Central memory CD8-positive, alpha-beta T cell (primary cell): ENCODE results near the gene ACOXL.

Experiments
- ATAC-seq: fragments of 150-1000 bp; cut with Tn5 transposase; replicated peaks from 2 replicates; pipeline ENCODE4 v1.10.0; 2022; ENCODE audit warnings: mild to moderate bottlenecking, moderate FRiP score, moderate number of reproducible peaks; ENCODE audit not compliant: poor library complexity, severe bottlenecking; ENCODE audit errors: extremely low read depth
- DNase-seq, 2 donors: peaks; one replicate each; pipeline ENCODE4 v3.0.0; 2021; ENCODE audit warnings: low spot score in 2 of 2
- H3K27ac Mint-ChIP-seq: one replicate; pipeline ENCODE4 v1.8.0; 2022; ENCODE audit warnings: low read depth, mild to moderate bottlenecking, moderate library complexity, mixed read lengths
- H3K27me3 Mint-ChIP-seq: one replicate; pipeline ENCODE4 v1.8.0; 2022; ENCODE audit warnings: mixed read lengths
- H3K36me3 Mint-ChIP-seq: one replicate; pipeline ENCODE4 v1.8.0; 2022; ENCODE audit warnings: mild to moderate bottlenecking, moderate library complexity, mixed read lengths; ENCODE audit not compliant: insufficient read depth
- H3K4me1 Mint-ChIP-seq: one replicate; pipeline ENCODE4 v1.8.0; 2022; ENCODE audit warnings: mixed read lengths
- H3K4me3 Mint-ChIP-seq: one replicate; pipeline ENCODE4 v1.8.0; 2022; ENCODE audit warnings: mild to moderate bottlenecking, moderate library complexity, mixed read lengths
- H3K9me3 Mint-ChIP-seq: one replicate; pipeline ENCODE4 v1.8.0; 2022; ENCODE audit warnings: mixed read lengths

ACOXL gene

DNA sequence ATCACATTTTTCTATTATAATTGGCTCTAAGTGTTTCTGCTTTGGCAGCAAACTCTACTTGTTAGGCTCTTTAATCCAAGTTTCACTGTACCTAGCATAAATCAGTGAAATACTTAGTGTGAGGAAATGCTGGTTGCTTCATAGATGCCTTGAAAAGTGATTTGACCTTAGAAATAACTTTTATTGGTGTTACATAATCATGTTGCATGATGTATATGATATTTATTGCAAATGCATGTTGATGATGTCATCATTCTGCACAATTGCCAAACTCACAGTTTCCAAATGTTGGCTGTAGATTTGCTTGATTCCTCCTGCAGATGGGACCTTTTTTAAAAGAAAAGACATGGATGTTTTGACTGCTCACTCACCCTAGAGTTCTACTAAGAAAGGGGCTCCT, 250.8 kb downstream of the ACOXL start:
- no peak overlapping the region for H3K4me3 Mint-ChIP-seq
- ATAC-seq: no peak
- H3K4me1 Mint-ChIP-seq: no peaks in the 10 kb centered on the region
- DNase-seq: no peak
- no peak overlapping the region for H3K27ac Mint-ChIP-seq
- H3K36me3 Mint-ChIP-seq: no peaks in the 10 kb centered on the region
- no peaks in the 10 kb centered on the region for H3K9me3 Mint-ChIP-seq
- H3K27me3 Mint-ChIP-seq: peaks cover 9% of the 10 kb centered on the region

DNA sequence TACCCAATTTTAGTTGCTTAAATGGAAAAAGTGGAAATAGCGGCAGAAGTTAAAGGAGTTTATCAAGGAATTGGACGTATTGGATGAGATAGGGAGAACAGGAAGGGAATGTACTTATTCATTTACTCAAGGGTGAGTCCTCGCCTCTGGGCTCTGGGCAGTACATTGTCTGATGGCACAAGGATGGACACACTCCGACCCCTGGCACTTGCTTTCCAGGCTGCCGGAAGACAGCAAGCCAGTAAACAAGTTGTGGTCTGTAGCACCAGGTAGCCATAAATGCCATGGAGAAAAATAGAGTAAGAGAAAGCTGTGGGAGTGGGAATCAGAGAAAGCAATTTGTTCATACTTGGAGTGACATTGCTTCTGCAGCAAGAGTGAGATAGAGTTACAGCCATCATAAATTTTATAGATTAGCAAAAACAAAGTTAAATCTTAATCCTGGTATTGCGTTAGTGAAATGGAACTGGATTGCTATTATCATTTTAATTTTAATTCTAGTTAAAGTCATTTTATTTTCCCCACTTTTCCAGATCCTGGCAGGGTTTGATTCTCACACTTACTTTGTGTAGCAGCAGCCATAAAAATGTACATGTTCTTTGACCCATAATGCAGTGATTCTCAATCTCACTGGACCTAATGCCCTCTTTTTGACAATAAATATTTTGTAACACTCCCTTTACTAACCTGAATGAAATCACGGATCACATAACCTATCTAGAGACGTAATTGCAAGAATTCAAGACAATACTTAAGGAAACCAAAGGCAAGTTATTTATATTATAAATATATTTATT, 252.5 kb downstream of the ACOXL start:
- Mint-ChIP-seq H3K36me3 (no peaks in the 10 kb centered on the region), H3K4me1 (no peaks in the 10 kb centered on the region), H3K27ac (no peak overlapping the region), H3K4me3 (no peak overlapping the region), H3K9me3 (no peaks in the 10 kb centered on the region), H3K27me3 (peaks cover 9% of the 10 kb centered on the region)
- DNase-seq (no peak), ATAC-seq (no peak)

DNA sequence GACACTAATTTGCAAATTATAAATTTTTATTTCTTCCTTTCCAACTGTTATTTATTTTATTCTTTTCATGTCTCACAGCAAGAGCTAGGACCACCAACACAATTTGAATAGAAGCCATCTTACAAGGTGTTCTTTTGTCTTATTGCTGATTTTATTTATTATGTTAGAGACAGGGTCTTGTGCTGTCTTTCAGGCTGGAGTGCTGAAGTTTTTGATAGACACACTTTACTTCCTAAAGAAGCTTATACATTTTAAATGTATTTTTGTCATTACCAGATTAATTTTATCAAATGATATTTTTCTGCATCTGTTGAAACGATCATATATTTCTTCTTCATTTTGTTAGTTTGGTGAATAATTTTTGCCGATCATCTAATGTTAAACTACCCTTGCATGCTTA, 258.1 kb downstream of the ACOXL start:
- ATAC-seq (no peak), DNase-seq (no peak)
- Mint-ChIP-seq H3K27ac (no peak overlapping the region), H3K4me3 (no peak overlapping the region), H3K4me1 (peaks cover 21% of the 10 kb centered on the region), H3K9me3 (no peaks in the 10 kb centered on the region), H3K36me3 (no peaks in the 10 kb centered on the region), H3K27me3 (no peaks in the 10 kb centered on the region)

DNA sequence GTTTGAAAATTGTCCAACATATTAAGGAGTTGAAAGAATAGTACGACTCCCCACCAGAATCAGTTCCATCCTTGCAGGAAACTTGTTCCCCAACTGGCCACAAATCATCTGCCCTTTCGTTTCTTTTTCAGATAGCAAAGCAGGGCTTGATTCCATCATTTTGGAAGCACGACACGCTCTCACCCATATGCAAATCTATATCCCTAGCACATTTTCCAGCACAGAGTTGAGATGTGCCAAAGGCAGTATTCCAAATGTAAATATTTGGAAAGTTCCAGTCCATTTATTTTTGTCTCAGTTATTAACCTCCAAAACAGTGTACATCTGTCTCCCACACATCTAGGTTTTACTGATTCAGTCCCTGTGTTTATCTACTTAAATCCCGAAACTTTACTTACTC, 259.5 kb downstream of the ACOXL start:
- no peak overlapping the region for H3K27ac Mint-ChIP-seq
- H3K4me1 Mint-ChIP-seq: peaks cover 21% of the 10 kb centered on the region
- H3K36me3 Mint-ChIP-seq: no peaks in the 10 kb centered on the region
- ATAC-seq (no peak), DNase-seq (no peak)
- H3K27me3 Mint-ChIP-seq: no peaks in the 10 kb centered on the region
- H3K4me3 Mint-ChIP-seq: no peak overlapping the region
- no peaks in the 10 kb centered on the region for H3K9me3 Mint-ChIP-seq

DNA sequence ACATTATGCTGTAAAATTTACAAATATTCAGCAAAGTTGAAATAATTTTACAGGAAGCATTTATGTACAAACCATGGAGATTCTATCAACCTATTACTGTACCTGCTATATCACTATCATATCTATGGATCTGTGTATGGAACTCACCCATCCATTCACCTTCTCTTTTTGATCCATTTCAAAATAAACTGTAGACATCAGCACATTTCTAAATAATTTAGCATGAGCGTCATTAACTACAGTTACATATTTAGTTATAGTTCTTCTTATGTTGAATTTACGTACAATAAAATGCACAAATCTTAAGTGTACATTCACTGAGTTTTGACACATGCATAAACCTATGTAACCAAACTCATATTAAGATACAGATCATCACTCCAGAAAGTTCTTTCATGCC, 260.5 kb downstream of the ACOXL start:
- DNase-seq (no peak), ATAC-seq (no peak)
- H3K36me3 Mint-ChIP-seq: no peaks in the 10 kb centered on the region
- peaks cover 21% of the 10 kb centered on the region for H3K4me1 Mint-ChIP-seq
- H3K27ac Mint-ChIP-seq: no peak overlapping the region
- H3K27me3 Mint-ChIP-seq: no peaks in the 10 kb centered on the region
- no peak overlapping the region for H3K4me3 Mint-ChIP-seq
- H3K9me3 Mint-ChIP-seq: no peaks in the 10 kb centered on the region

DNA sequence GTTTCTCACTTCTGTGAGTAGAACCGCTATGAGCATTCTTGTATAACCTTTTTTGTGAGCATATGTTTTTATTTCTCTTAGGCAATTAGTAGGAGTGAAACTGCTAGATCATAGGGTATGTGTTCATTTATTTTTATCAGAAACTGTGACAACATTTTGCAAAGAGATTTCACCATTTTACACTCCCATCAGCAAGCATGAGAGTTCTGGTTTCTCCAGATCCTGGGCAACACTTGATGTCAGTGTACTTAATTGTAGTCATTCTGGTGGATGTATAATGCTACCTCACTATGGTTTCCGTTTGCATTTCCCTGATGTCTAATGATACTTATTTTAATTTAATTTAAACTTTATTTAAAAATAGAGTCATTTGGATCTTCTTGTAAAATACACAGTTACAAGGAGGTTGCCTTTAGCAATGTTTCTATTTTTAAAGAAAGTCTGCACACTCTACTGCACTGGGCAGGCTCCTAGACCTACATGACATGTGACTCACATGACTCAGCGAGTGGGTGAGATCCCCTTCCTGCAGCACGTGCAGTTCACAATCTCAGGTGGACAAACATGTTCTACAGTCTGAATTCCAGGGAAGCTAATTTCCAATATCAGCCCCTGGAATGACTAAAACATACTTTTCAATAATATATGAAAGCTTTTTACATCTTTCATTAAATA, 261.3 kb downstream of the ACOXL start:
- no peaks in the 10 kb centered on the region for H3K9me3 Mint-ChIP-seq
- peak overlapping the region; percentile 61 for H3K4me3 Mint-ChIP-seq
- no peaks in the 10 kb centered on the region for H3K27me3 Mint-ChIP-seq
- ATAC-seq: peak; percentile 75
- H3K27ac Mint-ChIP-seq: no peak overlapping the region
- DNase-seq: no peak
- peaks cover 21% of the 10 kb centered on the region for H3K4me1 Mint-ChIP-seq
- H3K36me3 Mint-ChIP-seq: no peaks in the 10 kb centered on the region

DNA sequence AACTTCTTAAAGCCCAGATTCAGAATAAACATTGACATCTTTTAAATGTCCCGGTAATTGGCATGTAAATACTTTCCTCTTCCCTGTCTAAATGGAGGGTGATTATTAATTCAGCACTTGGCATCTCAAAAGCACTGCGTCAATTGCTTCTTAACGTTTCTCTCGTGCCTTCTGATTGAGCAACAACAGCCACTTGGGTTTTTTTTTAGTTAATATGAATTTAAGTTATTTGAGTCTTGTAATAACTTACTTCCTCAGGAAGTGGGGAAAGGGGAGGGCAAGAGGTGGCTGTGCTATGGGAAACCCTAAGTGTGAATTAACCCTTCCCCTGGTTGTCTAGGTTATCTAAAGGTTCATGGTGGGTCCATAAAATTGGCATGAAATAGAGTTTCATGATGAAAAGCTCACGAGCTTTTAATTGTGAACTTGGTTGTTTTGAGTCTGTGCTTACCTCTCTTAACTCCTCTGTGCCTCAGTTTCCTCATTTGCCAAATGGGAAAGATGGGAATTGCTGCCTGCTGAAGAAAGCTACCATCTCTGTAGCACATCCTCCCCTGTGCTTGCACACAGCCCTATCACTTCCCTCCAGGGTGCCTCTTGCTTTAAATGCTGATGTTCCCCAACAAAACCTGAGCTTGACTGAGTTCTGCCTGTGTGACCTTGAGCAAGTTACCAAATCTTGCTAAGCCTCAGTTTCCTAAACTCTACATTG, 262.0 kb downstream of the ACOXL start:
- Mint-ChIP-seq H3K36me3 (no peaks in the 10 kb centered on the region), H3K9me3 (no peaks in the 10 kb centered on the region), H3K4me3 (peak overlapping the region; percentile 61), H3K27me3 (no peaks in the 10 kb centered on the region), H3K27ac (no peak overlapping the region), H3K4me1 (peaks cover 21% of the 10 kb centered on the region)
- ATAC-seq: peak; percentile 81
- DNase-seq: no peak

DNA sequence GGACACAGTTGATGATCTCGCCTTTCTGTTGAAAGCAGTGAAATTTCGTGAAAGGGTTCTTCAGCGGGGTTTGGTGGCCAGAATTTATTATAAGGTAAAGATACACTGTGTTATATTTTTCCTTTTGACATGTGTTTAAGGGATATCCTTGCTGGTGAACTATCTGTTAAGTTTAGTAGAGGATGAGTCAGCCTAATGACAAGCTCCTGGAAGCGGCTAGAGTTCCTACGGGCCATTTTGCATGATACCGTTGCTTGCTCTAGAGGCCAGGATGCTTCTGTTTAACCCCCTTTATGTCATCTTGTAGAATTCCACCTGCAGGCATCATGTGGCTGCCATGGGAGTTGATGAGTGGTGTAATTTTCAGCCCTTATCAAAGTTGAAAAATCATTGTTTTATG, 263.5 kb downstream of the ACOXL start:
- Mint-ChIP-seq H3K36me3 (no peaks in the 10 kb centered on the region), H3K4me1 (peaks cover 21% of the 10 kb centered on the region), H3K4me3 (no peak overlapping the region), H3K27ac (no peak overlapping the region), H3K27me3 (no peaks in the 10 kb centered on the region), H3K9me3 (no peaks in the 10 kb centered on the region)
- ATAC-seq (no peak), DNase-seq (no peak)

DNA sequence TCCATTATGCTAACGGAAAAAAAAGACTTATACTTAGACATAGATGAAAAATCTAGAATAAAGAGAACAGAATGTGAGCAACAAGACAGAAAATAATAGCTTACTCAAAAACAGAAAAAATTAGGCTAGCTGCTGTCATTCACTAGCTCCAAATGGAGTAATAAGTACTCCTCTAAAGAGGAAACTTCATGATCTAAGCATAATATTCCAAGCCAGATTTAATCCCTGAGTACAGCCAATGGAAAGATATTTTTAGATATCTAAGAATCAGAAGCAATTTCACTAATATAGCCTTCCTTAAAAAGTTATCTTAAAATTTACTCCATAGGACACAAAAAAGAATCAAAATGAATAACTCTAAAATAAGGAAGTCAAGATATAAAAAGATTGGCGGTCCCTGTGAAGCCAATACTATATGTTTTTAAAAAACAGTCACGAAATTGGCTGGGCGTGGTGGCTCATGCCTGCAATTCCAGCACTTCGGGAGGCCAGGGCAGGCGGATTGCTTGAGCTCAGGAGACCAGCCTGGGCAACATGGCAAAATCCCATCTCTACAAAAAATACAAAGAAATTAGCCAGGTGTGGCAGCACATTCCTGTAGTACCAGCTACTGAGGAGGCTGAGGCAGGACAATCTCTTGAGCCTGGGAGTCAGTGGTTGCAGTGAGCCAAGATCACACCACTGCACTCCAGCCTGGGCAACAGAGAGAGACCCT, 265.1 kb downstream of the ACOXL start:
- Mint-ChIP-seq H3K27me3 (no peaks in the 10 kb centered on the region), H3K4me1 (peaks cover 21% of the 10 kb centered on the region), H3K4me3 (no peak overlapping the region), H3K36me3 (no peaks in the 10 kb centered on the region), H3K9me3 (no peaks in the 10 kb centered on the region), H3K27ac (no peak overlapping the region)
- ATAC-seq: no peak
- no peak for DNase-seq

DNA sequence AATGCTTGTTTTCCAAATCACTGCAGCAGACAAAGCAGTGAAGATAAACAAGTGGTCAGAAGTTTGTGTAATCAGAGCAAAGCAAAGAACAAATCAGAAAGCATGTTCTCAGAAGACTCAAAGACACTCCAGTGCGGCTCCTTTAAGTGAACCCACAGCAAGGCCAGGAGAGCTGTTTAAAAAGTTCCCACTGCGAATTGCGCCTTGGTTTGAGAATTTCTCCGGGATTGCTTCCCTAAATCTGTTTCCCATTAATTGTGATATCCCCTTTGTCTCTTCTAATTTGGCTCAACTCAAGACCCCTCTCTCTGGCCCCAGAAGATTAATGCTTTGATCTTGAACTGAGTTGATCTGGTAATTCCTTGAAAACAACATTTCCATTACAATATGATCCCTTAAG, 265.9 kb downstream of the ACOXL start:
- Mint-ChIP-seq H3K9me3 (no peaks in the 10 kb centered on the region), H3K4me3 (no peak overlapping the region), H3K27ac (no peak overlapping the region), H3K36me3 (no peaks in the 10 kb centered on the region), H3K4me1 (peaks cover 16% of the 10 kb centered on the region), H3K27me3 (no peaks in the 10 kb centered on the region)
- no peak for DNase-seq
- ATAC-seq: no peak

DNA sequence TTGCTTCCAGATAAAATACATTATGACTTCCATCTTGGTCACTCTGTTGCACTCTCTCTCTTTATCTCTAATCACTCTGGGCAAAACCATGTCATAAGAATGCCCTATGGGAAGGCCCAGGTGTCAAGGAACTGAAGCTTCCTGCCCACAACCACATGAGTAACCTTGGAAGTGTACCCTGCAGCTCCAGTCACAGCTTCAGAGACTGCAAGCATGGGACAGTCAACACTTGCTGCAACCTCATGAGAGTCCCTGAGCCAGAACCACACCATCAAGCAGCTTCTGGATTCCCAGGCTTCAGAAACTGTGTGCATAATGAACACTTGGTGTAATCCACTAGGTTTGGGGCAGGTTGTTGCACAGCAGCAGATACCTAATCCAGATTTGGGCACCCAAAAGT, 267.3 kb downstream of the ACOXL start:
- Mint-ChIP-seq H3K36me3 (no peaks in the 10 kb centered on the region), H3K27me3 (no peaks in the 10 kb centered on the region), H3K4me1 (peaks cover 3% of the 10 kb centered on the region), H3K4me3 (no peak overlapping the region), H3K9me3 (no peaks in the 10 kb centered on the region), H3K27ac (no peak overlapping the region)
- ATAC-seq (no peak), DNase-seq (no peak)

DNA sequence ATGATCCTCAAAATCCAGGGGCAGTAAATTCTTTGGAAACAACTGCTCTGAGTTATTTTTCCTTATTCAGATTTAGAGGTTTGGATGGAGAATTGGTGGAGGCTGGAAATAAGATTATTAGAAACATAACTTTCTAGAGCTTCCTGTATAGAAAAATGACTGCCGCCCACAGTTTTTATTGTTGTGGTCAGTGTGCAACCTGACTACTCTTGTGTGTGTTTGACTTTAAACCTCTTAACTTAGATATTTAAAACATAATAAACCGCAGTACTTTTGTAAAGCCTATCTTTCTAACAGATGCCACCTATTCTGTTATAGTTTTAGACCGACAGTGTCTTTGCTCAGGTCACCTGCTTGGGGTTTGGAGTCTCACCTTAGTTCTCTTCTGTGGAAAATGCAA, 272.9 kb downstream of the ACOXL start:
- H3K9me3 Mint-ChIP-seq: no peaks in the 10 kb centered on the region
- H3K27me3 Mint-ChIP-seq: peaks cover 25% of the 10 kb centered on the region
- H3K4me1 Mint-ChIP-seq: peaks cover 13% of the 10 kb centered on the region
- H3K36me3 Mint-ChIP-seq: no peaks in the 10 kb centered on the region
- DNase-seq (no peak), ATAC-seq (no peak)
- no peak overlapping the region for H3K27ac Mint-ChIP-seq
- H3K4me3 Mint-ChIP-seq: no peak overlapping the region
